B cell (primary cell): ENCODE results near the gene IRAK2. TPM values are rescaled to one million over a fixed set of nuclear protein-coding genes. Genes with fewer than 3 reads are reported as not detected.

ENCODE experiments used
- ATAC-seq: fragments of 200-7000 bp; cut with Tn5 transposase; one replicate; pipeline ENCODE4 v1.10.0; 2021; ENCODE audit warnings: low read depth, mild to moderate bottlenecking, moderate number of reproducible peaks, moderate library complexity
- CTCF ChIA-PET: fragments of 350-600 bp; sonication (Branson Sonifier 250); formaldehyde crosslinking; loops from one replicate; lab custom pipeline; 2021; ENCODE audit warnings: antibody characterized with exemption, inconsistent platforms; lab: Charles Lee
- POLR2A ChIA-PET: fragments of 350-600 bp; sonication (Branson Sonifier 250); formaldehyde crosslinking; loops from one replicate; lab custom pipeline; 2021; ENCODE audit warnings: antibody characterized with exemption; lab: Charles Lee
- DNase-seq: peaks from one replicate; pipeline ENCODE4 v3.0.0; 2013
- H2AFZ ChIP-seq: 2 replicates; pipeline ENCODE4 v1.6.1; 2012; ENCODE audit warnings: mild to moderate bottlenecking, low read depth, low read length; ENCODE audit not compliant: insufficient read depth, poor library complexity, severe bottlenecking
- H3K27ac ChIP-seq, 2 donors: 1 replicate in 1 of 2; 2 replicates in 1 of 2; pipeline ENCODE4 v1.5.1; 2012 to 2013; ENCODE audit warnings: low read length in 2 of 2, mild to moderate bottlenecking in 2 of 2, moderate library complexity in 1 of 2
- H3K27me3 ChIP-seq, 4 experiments: fragments of 200-600 bp in 1 of 4; sonication (generic) in 1 of 4; replicated peaks in 1 of 4; 1 replicate in 2 of 4; 2 replicates in 2 of 4; pipeline versions ENCODE4 v1.6.1 to v1.7.0; 2013 to 2016; ENCODE audit warnings: low read length in 3 of 4, mild to moderate bottlenecking in 2 of 4, mixed read lengths in 1 of 4, moderate library complexity in 1 of 4; ENCODE audit not compliant: insufficient read depth in 4 of 4, control insufficient read depth in 3 of 4; ENCODE audit errors: control extremely low read depth in 1 of 4
- H3K36me3 ChIP-seq, 2 experiments: replicated peaks in 1 of 2; 1 replicate in 1 of 2; 2 replicates in 1 of 2; pipeline versions ENCODE4 v1.6.1 to v1.7.1; 2013; ENCODE audit warnings: low read length in 1 of 2; ENCODE audit not compliant: insufficient read depth in 2 of 2, control insufficient read depth in 1 of 2; ENCODE audit errors: control extremely low read depth in 1 of 2, extremely low read depth in 1 of 2
- H3K4me1 ChIP-seq, 2 donors: fragments of 200-600 bp in 1 of 2; sonication (generic) in 1 of 2; 1 replicate in 1 of 2; 2 replicates in 1 of 2; pipeline versions ENCODE4 v1.5.1 to v1.6.1; 2013 to 2017; ENCODE audit warnings: low read length in 2 of 2; ENCODE audit not compliant: control insufficient read depth in 2 of 2, insufficient read depth in 2 of 2
- H3K4me2 ChIP-seq: replicated peaks from 2 replicates; pipeline ENCODE3; 2012; ENCODE audit warnings: mild to moderate bottlenecking, low read depth, low read length; ENCODE audit not compliant: poor library complexity, severe bottlenecking
- H3K4me3 ChIP-seq, 5 experiments: fragments of 200-600 bp in 1 of 5; sonication (generic) in 1 of 5; 1 replicate in 3 of 5; 2 replicates in 2 of 5; pipeline versions ENCODE4 v1.5.1 to v1.7.0; 2011 to 2016; ENCODE audit warnings: low read length in 4 of 5, mild to moderate bottlenecking in 4 of 5, low read depth in 2 of 5, control low read depth in 1 of 5, moderate library complexity in 1 of 5; ENCODE audit not compliant: insufficient read depth in 1 of 5; ENCODE audit errors: control extremely low read depth in 1 of 5, extremely low read depth in 1 of 5
- H3K79me2 ChIP-seq: fragments of 200-600 bp; sonication (generic); one replicate; pipeline ENCODE4 v1.6.0; 2016; ENCODE audit warnings: low read length; ENCODE audit not compliant: control insufficient read depth, insufficient read depth
- H3K9ac ChIP-seq: fragments of 200-600 bp; sonication (generic); 2 replicates; pipeline ENCODE4 v1.6.1; 2017; ENCODE audit warnings: mild to moderate bottlenecking, low read length, moderate library complexity
- H3K9me3 ChIP-seq, 3 donors: one replicate each; pipeline versions ENCODE4 v1.6.1 to v1.7.1; 2013; ENCODE audit warnings: low read length in 2 of 3; ENCODE audit not compliant: control insufficient read depth in 2 of 3, insufficient read depth in 1 of 3; ENCODE audit errors: control extremely low read depth in 1 of 3
- H4K20me1 ChIP-seq: 2 replicates; pipeline ENCODE4 v1.6.0; 2012; ENCODE audit warnings: mild to moderate bottlenecking, low read length; ENCODE audit not compliant: insufficient read depth, control insufficient read depth, poor library complexity, severe bottlenecking
- H3K27ac Mint-ChIP-seq: one replicate; pipeline ENCODE4 v1.8.0; 2021; ENCODE audit warnings: mixed read lengths
- H3K27me3 Mint-ChIP-seq: one replicate; pipeline ENCODE4 v1.8.0; 2021; ENCODE audit warnings: mixed read lengths
- H3K4me1 Mint-ChIP-seq: one replicate; pipeline ENCODE4 v1.8.0; 2021; ENCODE audit warnings: mixed read lengths
- H3K4me3 Mint-ChIP-seq: one replicate; pipeline ENCODE4 v1.8.0; 2021; ENCODE audit warnings: mixed read lengths
- H3K9me3 Mint-ChIP-seq: one replicate; pipeline ENCODE4 v1.8.0; 2022; ENCODE audit warnings: mixed read lengths; ENCODE audit not compliant: insufficient read depth
- EZH2 ChIP-seq: IDR thresholded peaks from 2 replicates; pipeline ENCODE4 v1.6.1; 2012; ENCODE audit warnings: borderline replicate concordance, low read depth, mild to moderate bottlenecking, moderate library complexity, low read length; ENCODE audit not compliant: insufficient read depth, poor library complexity, severe bottlenecking
- WGBS: methylation state at CpG from one replicate; pipeline ENCODE4 v1.1.5; 2013; ENCODE audit warnings: missing lambda C conversion rate; ENCODE audit not compliant: insufficient coverage; 5-methylcytosine and 5-hydroxymethylcytosine counted together
- intact Hi-C: fragments of 100-400 bp; cut with micrococcal nuclease; formaldehyde crosslinking; loops from one replicate; pipeline ENCODE4 v1.10.0; 2022
- polyA plus RNA-seq: library from polyadenylated mRNA; depleted of rRNA; stranded (reverse); fragments of >200 nt; gene quantifications from 2 replicates; pipeline ENCODE4 v1.2.3, GENCODE V29; 2012
- total RNA-seq, 2 donors: library from RNA; stranded (reverse); fragments of 120-200 nt in 1 of 2; gene quantifications; 1 replicate in 1 of 2; 2 replicates in 1 of 2; pipeline versions ENCODE4 v1.2.3 to v1.2.4, GENCODE V29; 2013 to 2022
- TF ChIP-seq, protein P1 (sequence below): fragments of 200-600 bp; IDR thresholded peaks from one replicate; pipeline ENCODE4 v1.8.0; 2022; ENCODE audit warnings: antibody characterized with exemption, mild to moderate bottlenecking

The IRAK2 gene
- total and polyA plus RNA-seq, 2 donors (not counting 1 experiment from before 2014, with no cell fraction given), result 11.8 to 23.2 TPM

DNA sequence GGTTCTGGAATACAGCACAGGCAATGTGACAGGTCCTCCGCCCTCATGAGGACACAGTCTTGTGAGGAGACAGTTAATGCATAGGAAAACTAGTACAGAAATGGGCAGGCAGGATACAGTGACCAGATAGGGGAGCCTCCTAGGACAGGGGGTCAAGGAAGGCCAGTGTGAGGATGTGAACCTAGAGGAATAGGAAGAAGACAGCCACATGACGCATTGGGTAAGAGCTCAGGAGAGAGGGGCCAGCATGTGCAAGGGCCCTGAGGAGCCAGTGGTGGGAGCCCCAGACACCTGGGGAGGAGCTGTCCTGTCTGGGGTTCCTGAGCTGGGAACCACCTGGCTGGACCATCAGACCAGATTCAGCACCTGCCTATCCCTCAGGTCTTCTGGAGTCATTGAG, 15.6 kb downstream of the IRAK2 start:
- no peak overlapping the region for H3K27ac ChIP-seq
- CTCF ChIA-PET, result interaction anchor here (0.7 to 3.6 kb wide), 3 partner anchors 16 to 45 kb away, joined by 3 to 15 read pairs (median 3); no protein-coding TSS in a partner anchor

DNA sequence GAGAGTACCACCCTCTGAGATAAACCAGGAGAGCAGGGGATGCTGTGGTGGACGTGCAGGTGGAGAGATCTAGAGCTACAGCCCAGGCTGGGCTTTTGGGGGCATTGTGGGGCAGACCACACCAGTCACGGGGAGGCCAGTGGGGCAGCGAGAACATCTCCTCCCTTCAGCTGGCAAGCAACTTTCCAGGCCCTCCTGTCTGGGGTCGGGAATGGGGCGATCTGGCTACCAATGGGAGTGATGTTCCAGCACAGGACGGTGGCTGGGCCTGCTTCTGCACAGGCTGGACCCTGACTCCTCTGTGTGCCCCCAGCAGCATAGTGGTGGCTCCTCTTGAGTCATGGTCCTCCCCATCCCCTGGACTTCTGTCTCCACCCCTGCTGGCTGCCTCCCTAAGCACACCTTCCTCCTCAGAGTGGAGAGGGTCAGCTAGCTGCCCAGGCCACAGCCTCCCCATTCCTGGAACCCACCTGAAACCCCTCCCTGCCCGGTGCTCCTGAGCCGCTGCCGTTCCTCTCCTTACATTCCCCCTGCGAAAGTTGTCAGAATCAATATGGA, 16.1 kb downstream of the IRAK2 start:
- intact Hi-C loops, result loop anchor here (1.0 to 5.0 kb wide), 4 partner anchors 12 to 41 kb away; partner anchors contain the start of gene IRAK2

More for the DNA sequence above, 15.6 kb downstream of the IRAK2 start:
- Mint-ChIP-seq H3K27ac (peak overlapping the region; percentile 81), H3K4me1 (peaks cover 28% of the 10 kb centered on the region), H3K9me3 (no peaks in the 10 kb centered on the region), H3K27me3 (no peaks in the 10 kb centered on the region), H3K4me3 (peak overlapping the region; percentile 40)
- H3K27me3 ChIP-seq, result no peaks in the 10 kb centered on the region
- H3K79me2 ChIP-seq, result peaks cover 37% of the 10 kb centered on the region
- no peak overlapping the region for H2AFZ ChIP-seq
- no peak for ATAC-seq
- H3K4me2 ChIP-seq, result peak overlapping the region; percentile 68
- intact Hi-C loops, result loop anchor here (2.0 to 5.0 kb wide), 3 partner anchors 15 to 42 kb away; partner anchors contain the start of gene IRAK2
- H3K9me3 ChIP-seq, result no peaks in the 10 kb centered on the region
- POLR2A ChIA-PET, result no interaction called here
- TF ChIP-seq, protein P1, sequence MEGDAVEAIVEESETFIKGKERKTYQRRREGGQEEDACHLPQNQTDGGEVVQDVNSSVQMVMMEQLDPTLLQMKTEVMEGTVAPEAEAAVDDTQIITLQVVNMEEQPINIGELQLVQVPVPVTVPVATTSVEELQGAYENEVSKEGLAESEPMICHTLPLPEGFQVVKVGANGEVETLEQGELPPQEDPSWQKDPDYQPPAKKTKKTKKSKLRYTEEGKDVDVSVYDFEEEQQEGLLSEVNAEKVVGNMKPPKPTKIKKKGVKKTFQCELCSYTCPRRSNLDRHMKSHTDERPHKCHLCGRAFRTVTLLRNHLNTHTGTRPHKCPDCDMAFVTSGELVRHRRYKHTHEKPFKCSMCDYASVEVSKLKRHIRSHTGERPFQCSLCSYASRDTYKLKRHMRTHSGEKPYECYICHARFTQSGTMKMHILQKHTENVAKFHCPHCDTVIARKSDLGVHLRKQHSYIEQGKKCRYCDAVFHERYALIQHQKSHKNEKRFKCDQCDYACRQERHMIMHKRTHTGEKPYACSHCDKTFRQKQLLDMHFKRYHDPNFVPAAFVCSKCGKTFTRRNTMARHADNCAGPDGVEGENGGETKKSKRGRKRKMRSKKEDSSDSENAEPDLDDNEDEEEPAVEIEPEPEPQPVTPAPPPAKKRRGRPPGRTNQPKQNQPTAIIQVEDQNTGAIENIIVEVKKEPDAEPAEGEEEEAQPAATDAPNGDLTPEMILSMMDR, result no peak
- no peak for TF ChIP-seq EZH2
- H3K4me1 ChIP-seq, result peaks cover 17 to 30% of the 10 kb centered on the region in 2 donors
- no peak overlapping the region for H3K4me3 ChIP-seq
- 100% methylated on average over 2 of the region's 2 CpGs for WGBS
- H3K36me3 ChIP-seq, result peaks cover 0 to 14% of the 10 kb centered on the region in 2 experiments
- H4K20me1 ChIP-seq, result no peaks in the 10 kb centered on the region
- no peak for DNase-seq
- no peak overlapping the region for H3K9ac ChIP-seq

More for the DNA sequence above, 16.1 kb downstream of the IRAK2 start:
- peaks cover 37% of the 10 kb centered on the region for H3K79me2 ChIP-seq
- 92% methylated on average over 6 of the region's 10 CpGs for WGBS
- CTCF ChIA-PET, result interaction anchor here (0.7 to 3.6 kb wide), 3 partner anchors 17 to 45 kb away, joined by 3 to 15 read pairs (median 3); no protein-coding TSS in a partner anchor
- no peak overlapping the region for H3K4me3 ChIP-seq
- POLR2A ChIA-PET, result no interaction called here
- H3K27ac ChIP-seq, result peak overlapping the region; percentile 12 to 66
- H3K4me3 Mint-ChIP-seq, result peak overlapping the region; percentile 70
- no peaks in the 10 kb centered on the region for H3K27me3 ChIP-seq
- H3K36me3 ChIP-seq, result peaks cover 0 to 14% of the 10 kb centered on the region in 2 experiments
- no peak for DNase-seq
- peaks cover 28% of the 10 kb centered on the region for H3K4me1 Mint-ChIP-seq
- H3K9me3 Mint-ChIP-seq, result no peaks in the 10 kb centered on the region
- H3K9me3 ChIP-seq, result no peaks in the 10 kb centered on the region
- no peak overlapping the region for H2AFZ ChIP-seq
- peaks cover 18 to 31% of the 10 kb centered on the region in 2 donors for H3K4me1 ChIP-seq
- peak overlapping the region; percentile 84 for H3K27ac Mint-ChIP-seq
- ATAC-seq, result no peak
- peak overlapping the region; percentile 68 for H3K4me2 ChIP-seq
- no peaks in the 10 kb centered on the region for H3K27me3 Mint-ChIP-seq
- H4K20me1 ChIP-seq, result no peaks in the 10 kb centered on the region
- H3K9ac ChIP-seq, result no peak overlapping the region
- TF ChIP-seq EZH2, result no peak
- TF ChIP-seq, protein P1, result no peak
